HG03457 (cell line): ENCODE results near the gene GLMP.

Source experiments
- ATAC-seq: cut with Tn5 transposase; IDR thresholded peaks from one replicate; pipeline ENCODE4 v1.9.1; 2021; ENCODE audit warnings: moderate number of reproducible peaks; ENCODE audit not compliant: unreplicated experiment

The GLMP gene

GRCh38 chr1:156289857-156290256, 5.6 kb downstream of the GLMP start:
- no peak for ATAC-seq

DNA sequence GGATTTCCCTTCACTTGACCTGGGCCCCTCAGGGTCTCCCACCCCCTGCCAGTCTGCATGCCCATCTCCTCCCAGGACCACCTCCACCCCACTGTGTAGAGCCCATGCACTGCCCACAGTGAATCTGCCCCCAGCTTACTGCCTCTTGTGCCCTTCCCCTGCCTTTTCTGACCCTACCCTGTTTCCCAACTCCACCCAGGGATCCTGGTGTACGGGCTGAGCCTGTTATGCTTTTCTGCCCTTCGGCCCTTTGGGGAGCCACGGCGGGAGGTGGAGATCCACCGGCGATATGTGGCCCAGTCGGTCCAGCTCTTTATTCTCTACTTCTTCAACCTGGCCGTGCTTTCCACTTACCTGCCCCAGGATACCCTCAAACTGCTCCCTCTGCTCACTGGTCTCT, 9.4 kb downstream of the GLMP start:
- no peak for ATAC-seq

GRCh38 chr1:156285437-156285836, 10.0 kb downstream of the GLMP start:
- ATAC-seq = no peak

GRCh38 chr1:156284757-156285156, 10.7 kb downstream of the GLMP start:
- no peak for ATAC-seq

DNA sequence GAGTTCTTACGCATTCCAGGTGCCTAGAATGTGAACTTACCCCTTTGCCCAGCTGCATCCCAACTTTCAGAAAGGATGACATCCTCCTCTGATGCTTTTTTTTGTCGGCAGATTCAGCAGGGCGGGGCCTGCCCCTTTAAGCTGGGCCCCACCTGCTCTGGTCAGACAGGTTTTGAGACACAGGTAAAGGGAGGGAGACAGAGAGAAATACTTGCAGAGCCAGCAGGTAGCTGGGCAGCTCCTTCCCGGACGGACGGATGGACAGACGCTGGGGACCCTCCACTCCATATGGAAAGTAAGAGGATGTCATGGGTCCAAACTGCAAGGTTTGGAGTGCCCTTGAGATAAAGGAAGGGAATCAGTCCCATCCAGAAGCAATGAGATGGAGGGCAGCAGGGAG, 11.4 kb downstream of the GLMP start, which contains the start of gene TMEM79:
TSS of gene TMEM79 (plus strand) at position 214 of the 400 bp plus-strand sequence. CDS start 902 bp downstream, outside the sequence.
- ATAC-seq = no peak

- no peak for ATAC-seq
These were observed 12.0 kb downstream of the GLMP start for GRCh38 chr1:156283521-156283920.

DNA sequence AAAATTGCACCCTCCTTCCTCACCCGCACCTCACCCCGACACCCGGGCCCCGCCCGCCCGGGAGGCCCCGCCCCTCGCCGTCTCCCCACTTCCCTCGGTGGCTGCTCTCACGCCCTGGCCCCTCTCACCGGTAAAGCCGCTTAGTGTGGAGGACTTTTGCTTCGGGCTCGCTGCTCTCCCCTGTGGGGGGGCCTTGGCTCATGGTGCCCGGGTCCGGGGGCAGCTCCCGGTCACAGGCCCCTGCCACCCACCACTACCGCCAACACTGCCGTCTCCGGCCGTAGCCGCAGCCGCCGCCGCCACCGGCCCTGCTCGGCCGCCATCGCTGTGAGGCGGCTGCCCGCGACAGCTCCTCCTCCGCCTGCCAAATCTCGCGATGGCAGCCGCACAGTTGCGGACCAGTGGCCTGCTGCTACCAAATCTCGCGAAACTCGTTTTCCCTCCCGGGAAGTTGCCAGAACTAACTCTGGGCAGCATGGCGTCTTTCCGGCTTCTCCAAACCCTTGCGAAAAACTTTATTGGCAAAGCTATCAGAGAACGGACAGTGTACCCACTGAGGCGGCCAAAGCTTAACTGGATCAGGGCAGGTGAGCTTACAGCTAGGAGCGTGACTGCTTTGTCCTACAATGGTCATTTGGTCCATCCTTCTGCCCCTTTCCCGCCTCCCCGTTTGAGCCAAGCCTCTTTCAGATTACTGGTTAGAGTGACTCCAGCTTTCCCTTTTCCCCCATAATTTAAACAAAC, 12.8 kb downstream of the GLMP start, which contains the start of gene SMG5:
TSS of gene SMG5 (minus strand) at position 347 of the 744 bp plus-strand sequence. CDS start at position 202, 145 bp downstream.
- peak; percentile 65 for ATAC-seq

DNA sequence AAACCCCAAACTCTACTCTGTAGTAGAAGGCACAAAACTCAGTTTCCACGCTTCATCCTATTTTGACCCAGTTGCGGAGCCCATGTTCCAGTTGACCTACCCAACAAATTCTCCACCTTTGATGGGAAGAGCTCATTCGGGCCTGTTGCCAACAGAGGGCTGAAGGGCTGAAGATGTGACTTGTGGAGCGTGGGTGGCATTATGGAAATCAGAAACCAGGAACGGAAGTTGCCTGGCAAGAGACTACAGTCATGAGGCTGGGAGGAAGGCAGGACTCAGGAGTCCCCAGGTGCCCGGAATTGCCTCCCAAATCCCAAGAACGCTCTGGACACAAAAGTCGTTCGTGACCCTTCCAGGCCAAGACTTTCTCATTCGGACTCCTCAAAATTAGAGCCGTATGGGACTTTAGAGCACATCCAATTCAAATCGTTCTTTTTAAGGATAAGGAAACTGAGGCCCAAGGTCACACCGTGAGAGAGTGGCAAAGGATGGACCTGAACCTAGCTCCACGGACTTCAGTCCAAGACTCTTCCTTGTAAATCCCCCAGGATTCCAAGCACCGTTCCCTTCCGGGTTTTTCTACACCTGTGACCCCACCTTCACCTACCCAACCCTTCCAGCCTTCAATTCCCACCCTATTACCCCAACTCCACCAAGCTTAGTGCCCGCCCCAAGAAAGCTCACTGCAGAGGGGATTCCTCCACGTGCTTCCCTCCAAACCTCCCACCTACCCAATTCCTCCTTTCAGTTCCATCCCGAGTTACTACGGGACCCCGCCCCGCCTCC, 13.6 kb downstream of the GLMP start:
- ATAC-seq = no peak

- no peak for ATAC-seq
These were observed 14.2 kb downstream of the GLMP start for GRCh38 chr1:156281281-156281680.

GRCh38 chr1:156279837-156280236, 15.6 kb downstream of the GLMP start:
- no peak for ATAC-seq

- no peak for ATAC-seq
These were observed 18.5 kb downstream of the GLMP start for GRCh38 chr1:156276966-156277381.

DNA sequence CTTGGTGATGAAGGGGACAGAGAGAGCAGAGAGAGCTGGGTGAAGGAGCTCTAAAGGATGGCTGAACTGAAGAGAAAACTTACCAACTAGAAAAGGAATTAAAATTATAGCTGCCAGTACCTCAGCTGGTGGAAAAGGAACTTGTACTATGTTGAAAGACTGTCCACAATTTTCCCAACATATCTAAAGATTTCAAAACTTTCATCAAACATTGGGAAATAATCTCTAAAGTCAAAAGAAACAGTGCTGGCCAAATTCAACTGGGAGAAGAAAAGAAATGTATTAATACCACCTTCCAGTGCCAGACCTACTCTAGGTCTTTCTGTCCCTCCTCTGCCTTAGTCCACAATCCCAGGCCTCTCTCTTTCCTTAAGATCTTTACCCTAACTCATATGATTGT, 18.9 kb downstream of the GLMP start:
- no peak for ATAC-seq

GRCh38 chr1:156270314-156270713, 25.2 kb downstream of the GLMP start:
- ATAC-seq = no peak

GRCh38 chr1:156268336-156268735, 27.1 kb downstream of the GLMP start:
- no peak for ATAC-seq

GRCh38 chr1:156266051-156266450, 29.4 kb downstream of the GLMP start:
- no peak for ATAC-seq

- ATAC-seq = no peak
These were observed 32.2 kb downstream of the GLMP start for GRCh38 chr1:156263288-156263655.

GRCh38 chr1:156262461-156263287, 32.8 kb downstream of the GLMP start:
- no peak for ATAC-seq

GRCh38 chr1:156260896-156261295, 34.6 kb downstream of the GLMP start:
- no peak for ATAC-seq

- ATAC-seq = no peak
These were observed 35.7 kb downstream of the GLMP start for GRCh38 chr1:156259805-156260204.

GRCh38 chr1:156258859-156259258, 36.6 kb downstream of the GLMP start:
- ATAC-seq = no peak

GRCh38 chr1:156257711-156258110, 37.8 kb downstream of the GLMP start:
- no peak for ATAC-seq
